Fibroblast of mammary gland (primary cell): ENCODE data around the gene GALC.

ENCODE experiments used
- DNase-seq: peaks from one replicate; pipeline ENCODE4 v3.0.0-alpha.2; 2010; ENCODE audit warnings: low read depth
- H3K4me3 ChIP-seq: 2 replicates; pipeline ENCODE4 v1.5.1; 2011; ENCODE audit warnings: low read depth, mild to moderate bottlenecking, low read length, moderate library complexity; ENCODE audit not compliant: control insufficient read depth
- TF ChIP-seq, protein P1 (sequence below): conservative IDR thresholded peaks from 2 replicates; pipeline ENCODE4 v1.5.1; 2011; ENCODE audit warnings: low read depth, low read length, inconsistent platforms; ENCODE audit not compliant: control insufficient read depth, insufficient read depth

The GALC gene

DNA sequence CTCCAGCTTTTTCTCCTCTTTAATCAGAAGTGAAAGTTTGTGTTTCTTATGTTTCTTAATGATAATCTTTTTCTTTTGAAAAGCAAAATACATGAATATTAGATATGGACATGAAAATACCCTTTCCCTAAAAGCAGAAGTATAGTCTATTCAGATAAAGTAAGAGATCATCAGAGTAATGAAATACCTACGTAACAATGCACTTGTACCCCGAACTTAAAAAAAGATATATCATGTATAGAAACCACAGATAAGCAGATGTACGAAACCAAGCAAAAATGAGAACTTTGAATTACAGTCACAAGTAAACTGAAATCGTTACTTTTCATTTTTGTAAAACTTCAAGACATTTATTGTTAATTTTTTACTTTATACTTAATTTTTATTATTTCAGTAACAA is 10.4 kb upstream of the GALC start:
- no peak for DNase-seq
- TF ChIP-seq, protein P1, sequence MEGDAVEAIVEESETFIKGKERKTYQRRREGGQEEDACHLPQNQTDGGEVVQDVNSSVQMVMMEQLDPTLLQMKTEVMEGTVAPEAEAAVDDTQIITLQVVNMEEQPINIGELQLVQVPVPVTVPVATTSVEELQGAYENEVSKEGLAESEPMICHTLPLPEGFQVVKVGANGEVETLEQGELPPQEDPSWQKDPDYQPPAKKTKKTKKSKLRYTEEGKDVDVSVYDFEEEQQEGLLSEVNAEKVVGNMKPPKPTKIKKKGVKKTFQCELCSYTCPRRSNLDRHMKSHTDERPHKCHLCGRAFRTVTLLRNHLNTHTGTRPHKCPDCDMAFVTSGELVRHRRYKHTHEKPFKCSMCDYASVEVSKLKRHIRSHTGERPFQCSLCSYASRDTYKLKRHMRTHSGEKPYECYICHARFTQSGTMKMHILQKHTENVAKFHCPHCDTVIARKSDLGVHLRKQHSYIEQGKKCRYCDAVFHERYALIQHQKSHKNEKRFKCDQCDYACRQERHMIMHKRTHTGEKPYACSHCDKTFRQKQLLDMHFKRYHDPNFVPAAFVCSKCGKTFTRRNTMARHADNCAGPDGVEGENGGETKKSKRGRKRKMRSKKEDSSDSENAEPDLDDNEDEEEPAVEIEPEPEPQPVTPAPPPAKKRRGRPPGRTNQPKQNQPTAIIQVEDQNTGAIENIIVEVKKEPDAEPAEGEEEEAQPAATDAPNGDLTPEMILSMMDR: no peak
- no peak overlapping the region for H3K4me3 ChIP-seq

- no peak overlapping the region for H3K4me3 ChIP-seq
- TF ChIP-seq, protein P1: no peak
- no peak for DNase-seq
Observed at GRCh38 chr14:88002421-88003075, 9.6 kb upstream of the GALC start.

GRCh38 chr14:87999277-87999676 is 6.3 kb upstream of the GALC start:
- DNase-seq: no peak
- no peak overlapping the region for H3K4me3 ChIP-seq
- TF ChIP-seq, protein P1: no peak

GRCh38 chr14:87998482-87998881 is 5.5 kb upstream of the GALC start:
- H3K4me3 ChIP-seq: no peak overlapping the region
- TF ChIP-seq, protein P1: no peak
- DNase-seq: no peak

DNA sequence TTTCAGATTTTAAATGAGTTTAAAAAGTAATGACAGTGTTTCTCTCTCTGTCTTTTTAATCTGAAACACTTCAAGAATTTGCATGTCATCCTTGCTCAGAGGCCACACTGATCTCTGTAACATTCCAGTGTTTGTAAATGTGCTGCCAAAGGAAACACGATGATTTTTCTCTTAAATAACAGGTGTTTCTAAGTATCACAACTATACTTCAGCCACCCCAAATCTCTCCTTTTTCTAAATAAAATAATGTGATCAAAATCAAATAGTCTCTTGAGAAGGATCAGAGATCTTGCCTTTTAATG is 3.3 kb upstream of the GALC start:
- H3K4me3 ChIP-seq: no peak overlapping the region
- TF ChIP-seq, protein P1: no peak
- DNase-seq: no peak

DNA sequence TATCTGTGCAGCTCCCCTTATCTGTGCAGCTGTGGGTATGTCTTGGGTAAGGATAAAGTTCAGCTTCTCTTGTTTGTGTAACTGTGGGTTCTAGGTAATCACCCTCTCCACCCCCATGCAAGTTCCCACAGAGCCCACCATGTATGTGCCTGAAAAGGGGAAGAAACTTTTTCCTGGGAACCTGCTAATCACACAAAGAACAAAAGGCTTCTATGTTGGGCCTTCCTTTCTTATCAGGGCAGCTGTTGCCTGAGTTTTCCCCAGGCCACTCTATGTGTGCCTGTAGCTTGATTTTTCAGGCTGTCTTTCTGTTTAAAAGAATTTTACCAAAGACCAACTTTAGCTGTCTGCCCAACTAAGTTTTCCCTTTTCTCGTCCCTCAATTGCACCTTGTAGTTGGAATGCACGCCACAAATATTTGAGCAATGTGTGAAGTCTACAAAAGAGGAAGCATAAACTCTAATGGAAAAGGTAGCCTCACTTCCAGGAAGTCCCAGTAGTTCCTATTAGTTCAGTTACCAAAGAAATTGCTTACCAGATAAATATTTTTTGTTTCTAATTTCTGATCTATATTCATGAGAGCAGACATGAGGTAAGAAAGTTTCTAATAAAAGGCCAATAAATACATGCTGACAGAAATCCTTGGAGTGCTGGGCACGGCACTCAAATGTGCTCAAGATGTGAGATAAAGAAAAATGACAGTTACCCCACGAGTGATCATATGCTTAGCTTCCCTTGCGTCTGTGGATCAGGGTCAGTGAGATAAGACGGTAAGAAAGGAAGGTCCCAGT is 2.7 kb upstream of the GALC start:
- no peak overlapping the region for H3K4me3 ChIP-seq
- DNase-seq: no peak
- TF ChIP-seq, protein P1: no peak

DNA sequence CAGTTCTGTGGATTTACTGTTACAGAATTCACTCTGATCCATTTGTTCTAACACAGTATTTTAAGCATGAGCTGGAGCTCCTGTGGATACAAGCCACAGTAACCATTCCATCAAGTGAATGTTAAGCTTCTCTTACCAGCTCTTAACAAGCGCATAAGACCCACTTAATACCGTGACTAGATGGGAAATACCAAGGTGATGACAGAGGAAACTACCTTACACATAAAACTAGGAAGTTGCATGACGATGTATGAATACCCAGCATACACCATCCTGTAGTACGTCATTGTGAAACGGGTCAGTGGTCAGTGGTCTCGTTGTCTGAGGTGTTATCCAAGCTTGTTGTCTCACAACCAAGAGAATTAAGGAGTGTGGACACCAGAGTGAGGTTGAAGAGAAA is 2.0 kb upstream of the GALC start:
- TF ChIP-seq, protein P1: no peak
- no peak for DNase-seq
- H3K4me3 ChIP-seq: no peak overlapping the region
